GM18873 (cell line): ENCODE measurements around the gene SFSWAP.
A peak's percentile ranks its signal among the peaks of the same experiment; 100 is the strongest.
"Not testable (repeated sequence)": the region's sequence is repeated elsewhere in the genome, so short reads cannot be mapped to it uniquely, and the experiment has no call there.

Experiments used
- ATAC-seq: cut with Tn5 transposase; IDR thresholded peaks from one replicate; pipeline ENCODE4 v1.9.1; 2021; ENCODE audit warnings: mild to moderate bottlenecking, moderate library complexity, moderate number of reproducible peaks; ENCODE audit not compliant: unreplicated experiment, low FRiP score

SFSWAP gene

DNA sequence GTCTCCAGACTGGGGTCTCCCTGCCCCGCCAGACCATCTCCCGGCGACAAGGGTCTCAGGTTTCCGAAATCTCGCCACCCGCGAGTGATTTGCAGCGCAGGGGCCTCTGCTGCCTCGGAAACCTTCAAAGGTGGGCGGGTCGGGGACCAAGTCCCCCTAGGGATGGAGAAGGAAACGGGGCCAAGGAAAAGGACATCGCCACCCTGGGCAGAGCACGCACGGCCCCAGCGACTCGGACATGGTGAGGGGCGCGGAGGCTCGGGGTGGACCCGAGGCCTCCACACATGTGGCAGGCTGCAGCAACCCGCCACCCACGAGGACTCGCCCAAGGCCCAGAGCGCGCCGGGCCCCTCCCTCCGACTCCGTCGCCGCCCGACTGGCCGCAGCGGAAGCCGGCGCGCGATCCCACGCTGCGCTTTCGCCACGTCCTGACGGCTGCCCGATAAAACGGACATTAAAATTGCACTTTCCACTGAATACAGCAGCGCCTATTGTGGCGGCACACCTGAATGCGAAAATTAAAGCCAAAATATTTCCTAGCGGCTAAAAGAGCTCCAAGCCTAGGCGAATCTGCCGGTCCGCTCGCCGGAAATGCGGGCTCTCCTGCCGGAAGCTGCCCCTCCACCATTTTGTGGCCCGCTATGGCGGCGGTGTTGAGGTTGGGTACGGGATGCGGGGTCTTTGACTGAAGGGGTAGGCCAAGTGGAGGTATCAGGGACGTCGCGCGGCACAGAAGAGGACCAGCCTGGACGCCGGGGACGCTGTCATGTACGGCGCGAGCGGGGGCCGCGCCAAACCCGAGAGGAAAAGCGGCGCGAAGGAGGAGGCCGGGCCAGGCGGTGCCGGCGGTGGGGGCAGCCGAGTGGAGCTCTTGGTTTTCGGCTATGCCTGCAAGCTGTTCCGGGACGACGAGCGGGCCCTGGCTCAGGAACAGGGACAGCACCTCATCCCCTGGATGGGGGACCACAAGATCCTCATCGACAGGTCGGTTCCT, at the start of gene SFSWAP:
SFSWAP (plus strand) TSS at position 627 of the 994 bp plus-strand sequence; CDS start at position 767, 140 bp downstream.
- peak; percentile 81 for ATAC-seq

DNA sequence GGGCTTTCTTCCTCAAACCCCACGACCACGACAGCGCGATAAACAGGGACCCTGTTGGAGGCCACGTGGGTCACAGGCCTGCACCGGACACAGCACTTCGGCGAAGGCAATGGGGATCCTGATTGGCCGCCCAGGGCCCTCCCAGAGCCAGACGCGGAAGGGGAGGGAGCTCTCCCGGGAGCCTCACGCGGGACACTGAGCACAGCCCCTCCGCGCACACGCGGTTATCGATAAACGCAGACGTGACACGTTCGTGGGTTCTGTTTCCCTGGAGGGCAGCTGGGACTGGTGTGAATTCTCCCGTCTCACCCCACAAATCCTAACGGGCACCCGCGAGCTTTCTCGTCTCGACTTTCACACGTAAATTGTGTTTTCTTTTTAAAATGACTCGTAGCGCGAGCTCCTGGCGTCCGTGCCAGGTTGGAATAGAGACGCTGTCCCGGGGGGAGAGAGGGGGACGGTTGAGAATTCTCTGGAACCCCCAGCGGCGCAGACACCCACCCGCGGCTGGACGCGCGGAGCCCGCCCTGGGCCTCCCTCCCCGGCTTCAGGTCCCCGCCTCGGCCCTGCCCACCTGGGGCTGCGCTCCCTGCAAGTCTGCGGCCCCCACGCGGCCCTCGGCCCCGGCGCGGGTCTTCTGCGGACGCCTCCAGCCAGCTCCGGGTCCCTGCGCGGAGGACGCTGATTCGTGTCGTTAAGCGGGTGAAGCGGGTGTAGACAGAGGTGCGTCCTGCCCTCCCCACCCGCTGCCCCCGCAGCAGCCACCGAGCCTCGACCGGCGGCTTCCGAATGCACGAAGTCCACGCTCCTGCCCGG, 49.5 kb upstream of the SFSWAP start:
- not testable (repeated sequence) for ATAC-seq

DNA sequence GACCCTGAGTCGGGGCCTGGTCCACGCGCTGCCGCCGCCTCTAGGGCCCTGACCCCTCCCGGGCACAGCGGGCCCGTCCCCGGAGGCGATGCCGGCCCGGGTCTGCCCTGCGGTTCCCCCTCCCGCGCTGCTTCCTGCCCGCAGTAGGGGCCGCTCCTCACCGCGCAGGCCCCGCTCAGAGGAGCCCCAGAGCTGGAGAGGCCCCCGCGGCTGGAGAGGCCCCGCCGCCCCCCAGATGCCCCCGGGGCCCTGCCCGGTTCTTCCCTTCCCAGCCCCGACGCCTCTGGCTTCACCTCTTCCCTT, 49.0 kb upstream of the SFSWAP start:
- not testable (repeated sequence) for ATAC-seq

DNA sequence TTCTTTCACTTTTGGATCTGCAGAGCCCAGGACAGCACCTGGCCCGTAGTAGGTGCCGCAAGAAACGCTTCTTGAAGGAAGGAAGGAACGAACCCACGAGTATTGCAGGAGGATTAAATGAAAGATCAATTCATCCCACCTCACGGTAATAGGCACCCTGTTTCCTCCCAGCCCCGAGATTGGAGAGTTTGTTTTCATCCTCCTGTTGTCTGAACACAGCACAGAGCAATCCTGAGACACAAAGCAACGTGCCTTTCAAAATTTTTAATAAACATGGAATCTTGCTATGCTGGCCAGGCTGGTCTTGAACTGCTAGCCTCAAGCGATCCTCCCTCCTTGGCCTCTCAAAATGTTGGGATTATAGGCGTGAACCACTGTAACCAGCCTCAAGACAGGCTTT, 48.5 kb upstream of the SFSWAP start:
- ATAC-seq, result not testable (repeated sequence)

DNA sequence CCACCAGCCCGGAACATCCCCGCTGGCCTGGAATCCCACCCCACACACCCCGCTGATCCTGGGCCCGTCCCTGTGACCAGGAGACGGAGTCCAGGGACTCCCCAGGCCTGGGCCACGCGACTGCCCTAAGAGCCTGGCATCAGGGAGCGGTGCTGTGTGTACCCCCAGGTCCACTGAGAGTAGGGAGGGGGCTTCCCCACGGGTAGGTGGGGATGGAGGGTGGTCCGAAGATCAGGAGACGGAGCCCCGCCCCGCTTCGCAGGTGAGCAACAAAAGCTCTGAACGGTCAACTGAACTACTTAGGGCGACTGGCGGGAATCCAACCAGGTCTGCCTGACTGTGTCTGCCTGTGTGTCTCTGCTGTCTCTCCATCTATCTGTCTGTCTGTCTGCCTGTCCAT, 45.2 kb upstream of the SFSWAP start:
- ATAC-seq, result not testable (repeated sequence)

DNA sequence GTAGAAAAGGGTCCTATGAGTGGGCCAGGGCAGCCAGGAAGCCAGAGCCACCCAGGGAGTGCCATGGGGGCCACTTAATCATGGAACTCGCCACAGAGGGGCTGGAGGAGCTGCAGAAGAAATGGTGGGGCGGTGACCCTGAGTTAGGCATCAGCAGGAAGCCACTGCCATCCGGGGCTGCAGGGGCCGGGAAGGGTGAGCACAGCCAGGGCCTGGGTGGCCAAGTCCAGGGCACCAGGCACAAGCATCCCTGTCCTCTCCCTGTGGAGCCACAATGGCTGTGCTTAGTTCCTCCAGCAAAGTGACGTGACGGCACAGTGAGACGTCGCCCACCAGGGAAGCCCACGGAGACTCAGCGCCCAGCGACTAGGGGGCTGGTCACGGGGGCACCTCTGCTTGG, 44.4 kb upstream of the SFSWAP start:
- not testable (repeated sequence) for ATAC-seq

DNA sequence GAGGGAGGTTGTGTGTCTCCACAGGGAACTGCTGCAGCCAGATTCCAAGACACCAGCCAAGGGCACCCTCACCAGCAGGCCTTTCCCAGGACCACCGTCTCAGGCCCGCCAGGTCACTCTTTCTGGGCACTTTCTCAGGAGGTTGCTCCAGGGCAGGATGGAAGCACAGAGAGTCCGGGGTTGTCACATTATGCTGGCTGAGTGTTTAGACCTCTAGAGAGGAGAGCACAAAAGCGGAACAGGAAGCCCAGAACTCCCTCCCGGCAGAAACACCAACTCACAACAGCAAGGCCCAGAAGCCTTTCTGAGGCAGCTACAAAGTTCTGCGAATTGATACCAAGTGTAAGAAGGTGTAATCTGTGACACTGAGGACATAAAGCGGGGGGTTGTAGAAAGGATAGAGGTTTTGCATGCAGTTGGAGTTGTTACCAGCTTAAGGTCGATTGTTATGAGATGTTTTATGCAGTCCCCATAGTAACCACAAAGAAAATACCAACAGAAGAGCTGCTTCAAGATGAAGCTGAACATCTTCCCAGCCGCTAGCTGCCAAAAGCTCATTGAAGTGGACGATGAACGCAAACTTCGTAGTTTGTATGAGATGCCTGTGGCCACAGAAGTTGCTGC, 43.8 kb upstream of the SFSWAP start:
- ATAC-seq, result not testable (repeated sequence)

DNA sequence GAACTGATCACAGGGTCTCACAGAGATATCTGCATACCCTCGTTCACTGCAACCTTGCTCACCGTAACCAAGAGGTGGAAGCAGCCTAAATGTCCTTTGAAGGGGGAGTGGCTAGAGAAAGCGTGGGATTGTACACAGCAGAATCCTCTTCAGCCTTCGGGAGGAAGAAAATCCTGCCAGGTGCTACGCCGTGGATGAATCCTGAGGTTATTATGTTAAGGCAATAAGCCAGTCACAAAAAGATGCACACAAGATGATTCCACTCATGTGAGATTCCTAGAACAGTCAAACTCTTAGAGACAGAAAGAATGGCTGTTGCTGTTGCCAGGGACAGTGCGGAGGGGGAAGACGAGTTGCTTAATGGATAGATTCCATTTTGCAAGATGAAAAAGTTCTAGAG, 39.6 kb upstream of the SFSWAP start:
- no peak for ATAC-seq

DNA sequence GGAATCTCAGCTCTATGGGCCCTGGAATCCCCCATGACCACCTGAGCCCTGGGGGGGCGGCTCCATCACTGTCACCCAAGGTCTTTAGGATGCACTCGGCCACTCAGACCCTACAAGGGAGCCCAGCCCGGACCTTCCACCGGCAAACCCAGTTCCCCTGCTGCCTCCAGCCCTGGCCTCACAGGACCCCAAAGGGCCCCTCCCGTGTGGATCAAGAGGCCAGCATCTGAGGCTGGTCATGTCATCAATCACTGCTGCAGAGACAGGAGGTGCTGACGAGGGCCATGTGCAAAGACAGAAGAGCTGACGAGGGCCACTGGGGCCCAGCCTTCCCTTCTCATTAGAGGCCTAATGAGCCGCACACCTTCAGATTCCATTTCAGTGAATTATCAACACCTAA, 39.0 kb upstream of the SFSWAP start:
- no peak for ATAC-seq

DNA sequence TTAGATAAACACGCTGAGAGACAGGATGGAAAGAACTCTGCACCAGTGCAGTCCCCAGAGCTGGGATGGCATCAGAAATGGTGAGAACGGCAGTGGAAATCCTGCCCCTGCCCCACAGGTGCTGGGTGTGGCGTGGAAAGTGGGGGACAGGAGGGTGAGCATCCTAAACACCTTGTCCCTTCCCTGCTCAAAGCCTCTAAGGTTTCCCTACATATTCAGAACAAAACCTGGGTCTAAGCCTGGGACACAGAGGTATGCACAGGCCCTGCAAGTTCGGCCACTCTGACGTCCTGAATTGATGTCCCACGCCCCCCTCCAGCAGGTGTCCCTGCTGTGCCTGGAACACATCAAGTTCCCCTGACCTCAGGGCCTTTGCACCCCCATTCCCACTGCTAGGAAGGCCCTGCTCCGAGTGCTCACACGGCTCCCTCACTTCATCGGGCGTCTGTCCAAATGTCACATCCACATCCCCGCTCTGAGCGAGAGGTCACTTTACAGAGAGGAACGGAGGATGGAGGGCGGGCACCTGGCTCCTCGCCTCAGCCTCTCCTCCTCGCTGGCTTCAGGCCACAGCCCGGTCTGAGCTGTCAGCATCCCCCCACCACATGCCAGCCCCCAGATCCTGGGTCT, 38.5 kb upstream of the SFSWAP start:
- no peak for ATAC-seq

DNA sequence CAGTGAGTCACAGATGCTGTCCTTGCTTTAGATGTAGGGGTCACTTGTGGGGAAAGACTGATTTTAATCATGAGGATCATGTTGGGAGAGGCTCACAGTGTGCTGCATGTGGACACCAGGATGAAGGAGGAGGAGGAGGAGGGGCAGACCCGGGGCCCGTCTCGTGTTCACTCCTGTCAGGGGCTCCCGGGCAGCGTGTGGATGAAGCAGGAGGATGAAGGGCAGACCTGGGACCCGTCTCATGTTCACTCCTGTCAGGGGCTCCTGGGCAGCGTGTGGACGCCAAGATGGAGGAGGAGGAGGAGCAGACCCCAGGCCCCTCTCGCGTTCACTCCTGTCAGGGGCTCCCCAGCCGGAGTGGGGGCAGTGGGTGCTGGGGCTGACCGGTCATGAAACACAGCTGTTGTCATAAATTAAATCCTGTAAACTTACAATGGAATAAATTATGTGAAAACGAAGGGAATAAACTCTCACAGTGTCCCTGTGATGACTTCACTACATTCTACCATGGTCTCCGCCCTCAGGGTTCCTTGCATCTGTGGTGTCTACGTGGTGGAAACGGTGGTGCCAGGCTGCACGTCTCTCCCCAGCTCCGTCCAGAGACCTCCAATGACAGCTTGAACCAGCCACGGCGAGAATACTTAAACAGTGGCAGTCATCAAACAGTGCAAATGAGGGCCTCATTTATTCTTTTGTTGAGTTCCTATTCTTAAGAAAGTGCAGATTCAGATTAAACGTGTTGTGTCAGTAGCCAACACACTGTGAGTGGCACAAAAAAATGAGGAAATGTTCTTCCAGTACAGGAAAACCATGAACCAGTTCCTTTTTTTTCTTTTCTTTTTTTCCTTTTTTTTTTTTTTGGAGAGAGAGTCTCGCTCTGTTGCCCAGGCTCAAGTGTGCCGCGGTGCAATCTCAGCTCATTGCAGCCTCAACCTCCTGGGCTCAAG, 37.7 kb upstream of the SFSWAP start:
- no peak for ATAC-seq

DNA sequence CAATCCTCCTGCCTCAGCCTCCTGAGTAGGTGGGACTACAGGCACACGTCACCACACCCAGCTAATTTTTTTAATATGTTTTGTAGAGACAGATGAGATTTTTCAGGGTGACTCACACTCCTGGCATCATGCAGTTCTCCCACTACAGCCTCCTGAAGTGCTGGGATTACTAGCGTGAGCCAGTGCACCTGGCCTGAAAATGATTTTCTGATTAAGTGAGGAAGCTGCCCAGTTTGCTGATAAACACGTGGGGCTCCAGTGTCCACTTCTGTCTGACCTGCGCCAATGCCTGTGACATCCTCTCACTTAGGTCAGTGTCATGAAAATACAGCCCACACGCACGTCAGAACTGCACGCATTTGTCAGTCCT, 37.0 kb upstream of the SFSWAP start:
- no peak for ATAC-seq

DNA sequence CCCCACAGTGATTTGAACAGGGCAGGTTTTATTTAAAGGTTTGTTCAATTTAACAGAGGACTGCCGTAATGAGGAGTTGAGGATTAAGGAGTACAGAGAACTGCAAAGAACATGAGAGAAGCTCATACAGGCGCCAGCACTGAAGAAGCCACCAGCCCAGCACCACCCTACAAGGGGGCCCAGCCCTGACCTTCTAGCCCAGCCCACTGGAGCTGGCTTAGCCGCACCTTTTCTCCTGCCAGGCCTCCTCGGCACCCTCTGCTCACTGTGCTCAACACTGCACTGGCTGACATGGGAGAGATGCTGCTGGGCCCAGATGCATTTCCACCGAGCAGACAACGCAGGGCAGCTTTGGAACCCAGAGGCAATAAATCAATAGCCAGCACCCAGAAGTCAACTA, 36.5 kb upstream of the SFSWAP start:
- no peak for ATAC-seq

DNA sequence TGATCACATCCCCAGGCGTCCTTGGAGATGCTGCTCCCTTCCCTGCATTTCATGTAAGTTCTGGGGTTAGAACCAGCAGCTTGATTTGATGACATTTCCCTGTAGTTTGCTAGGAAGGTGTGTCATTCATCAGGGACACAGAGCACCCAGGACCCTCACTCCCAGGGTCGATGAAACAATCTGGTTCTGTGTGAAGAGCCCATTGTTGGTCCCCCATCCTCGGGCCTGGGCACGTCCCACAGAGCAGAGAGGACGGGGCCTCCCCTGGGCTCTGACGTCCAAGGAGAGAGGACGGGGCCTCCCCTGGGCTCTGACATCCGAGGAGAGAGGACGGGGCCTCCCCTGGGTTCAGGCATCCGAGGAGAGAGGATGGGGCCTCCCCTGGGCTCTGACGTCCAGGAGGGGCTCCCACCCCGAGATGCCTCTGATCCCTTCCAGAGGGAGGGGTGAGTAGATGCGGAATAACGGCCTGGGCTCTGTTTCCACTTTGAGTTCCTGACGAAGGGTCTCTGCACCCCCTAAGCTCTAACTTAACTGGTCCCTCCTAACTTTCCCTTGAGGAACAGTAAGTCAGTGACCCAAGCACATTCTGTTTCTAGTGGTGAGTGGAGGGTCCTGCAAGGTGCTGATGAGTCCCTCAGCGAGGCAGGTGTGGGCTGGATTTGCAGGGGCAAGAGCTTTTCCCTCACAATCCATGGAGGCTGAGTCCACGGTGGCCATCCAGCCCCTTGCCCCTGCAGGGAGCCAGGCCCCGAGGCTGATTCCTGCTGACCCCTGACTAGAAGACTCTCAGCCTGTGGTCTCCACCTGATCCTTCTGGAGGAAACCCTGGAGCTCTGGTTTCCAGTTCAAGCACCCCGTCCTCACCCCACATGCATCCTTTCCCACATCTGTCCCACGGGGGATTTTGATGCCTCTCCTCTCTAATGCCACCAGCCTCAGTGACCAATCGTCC, 35.5 kb upstream of the SFSWAP start:
- ATAC-seq, result no peak

DNA sequence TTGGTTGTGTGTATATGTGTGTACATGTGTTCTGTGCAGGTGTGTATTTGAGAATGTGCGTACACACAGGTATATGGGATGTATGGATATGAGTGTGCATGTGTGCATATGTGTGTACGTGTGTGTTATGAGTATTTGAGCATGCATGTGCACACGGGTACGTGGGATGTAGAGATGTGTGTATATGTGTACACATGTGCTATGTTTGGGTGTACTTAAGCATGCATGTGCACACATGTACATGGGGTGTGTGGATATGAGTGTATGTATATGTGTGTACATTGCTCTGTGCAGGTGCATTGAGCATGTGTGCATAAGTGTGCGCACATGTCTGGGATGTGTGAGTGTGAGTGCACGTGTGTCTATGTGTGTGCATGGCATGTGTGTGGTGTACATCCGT, 34.3 kb upstream of the SFSWAP start:
- no peak for ATAC-seq

DNA sequence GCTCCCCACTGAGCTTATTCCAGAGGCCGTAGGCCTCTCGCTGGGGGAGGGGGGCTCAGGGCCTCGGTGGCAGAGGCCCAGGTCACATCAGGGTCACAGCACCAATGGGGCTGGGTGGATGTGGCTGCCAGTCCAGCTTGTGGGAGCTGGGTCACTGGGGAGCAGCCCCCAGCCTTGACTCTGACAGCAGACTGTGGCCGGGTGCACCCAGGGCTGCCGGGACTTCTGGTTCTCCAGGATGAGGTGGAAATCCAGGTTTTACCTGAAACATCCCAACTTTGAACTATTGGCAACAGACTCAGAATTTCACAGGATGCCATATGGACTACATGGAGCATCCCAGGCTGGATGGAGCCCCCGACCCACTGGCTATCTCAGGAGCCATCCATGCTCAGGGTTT, 33.8 kb upstream of the SFSWAP start:
- not testable (repeated sequence) for ATAC-seq

DNA sequence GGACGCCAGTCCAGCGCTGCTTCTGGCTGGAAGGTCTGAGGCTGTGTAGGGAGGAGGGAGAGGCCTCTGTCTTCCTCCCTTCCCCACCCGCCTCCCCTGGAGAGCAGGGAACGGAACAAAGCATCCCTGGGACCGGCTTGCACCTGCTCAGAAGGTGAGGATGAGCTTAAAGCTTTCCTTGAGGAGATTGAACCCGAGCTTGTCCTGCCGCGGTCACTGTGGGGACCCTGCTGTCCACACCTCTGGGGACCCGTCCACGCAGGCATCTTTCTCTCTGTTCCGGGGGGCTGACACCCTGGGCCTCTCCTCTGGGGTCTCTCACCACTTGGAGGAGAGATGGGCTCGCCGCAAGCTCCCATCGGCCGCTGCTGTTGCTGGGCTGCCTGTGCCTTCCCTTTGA, 33.2 kb upstream of the SFSWAP start:
- no peak for ATAC-seq

DNA sequence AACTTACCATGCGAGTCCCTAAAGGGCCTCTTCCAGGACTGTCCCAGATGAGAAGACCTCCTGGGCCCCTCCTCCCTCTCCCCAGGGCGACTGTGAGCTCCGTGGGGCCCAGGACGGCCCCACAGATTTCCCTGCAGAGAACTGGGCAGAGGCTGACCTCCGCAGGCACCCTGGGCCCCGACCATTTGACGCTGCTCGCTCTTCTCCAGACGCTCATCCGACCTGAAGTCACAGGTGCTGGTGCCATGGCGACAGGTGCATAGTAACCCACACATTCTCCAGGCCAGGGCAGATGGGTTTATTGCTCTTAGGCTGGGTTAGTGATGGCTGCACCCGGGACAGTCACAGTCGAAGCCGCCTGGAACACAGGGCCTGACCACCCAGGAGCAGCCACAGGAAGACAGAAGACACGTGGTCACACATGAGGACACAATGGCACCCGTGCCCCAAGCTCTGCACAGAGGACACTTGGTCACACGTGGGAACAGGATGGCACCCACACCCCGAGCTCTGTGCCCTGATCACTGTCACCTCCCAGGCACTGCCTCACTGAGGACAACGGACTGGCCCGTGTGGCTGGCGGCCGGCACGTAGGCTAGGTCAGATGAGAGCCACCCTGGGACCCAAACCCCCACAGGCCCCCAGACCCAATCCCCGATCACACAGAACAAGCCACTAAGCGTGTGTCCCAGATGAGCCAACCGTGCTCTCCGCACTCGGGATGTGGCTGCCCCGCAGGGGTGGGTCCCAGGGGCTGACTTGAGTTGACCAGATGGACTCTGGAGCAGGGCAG, 32.3 kb upstream of the SFSWAP start:
- ATAC-seq, result not testable (repeated sequence)
